ENCODE measurements around the gene DIABLO. TPM values are rescaled to one million over a fixed set of nuclear protein-coding genes. Genes with fewer than 3 reads are reported as not detected.

Gene DIABLO
- polyA plus RNA-seq, 1 of the 3 experiments (the other 2 are of a cell fraction), result 78.9 TPM

DNA sequence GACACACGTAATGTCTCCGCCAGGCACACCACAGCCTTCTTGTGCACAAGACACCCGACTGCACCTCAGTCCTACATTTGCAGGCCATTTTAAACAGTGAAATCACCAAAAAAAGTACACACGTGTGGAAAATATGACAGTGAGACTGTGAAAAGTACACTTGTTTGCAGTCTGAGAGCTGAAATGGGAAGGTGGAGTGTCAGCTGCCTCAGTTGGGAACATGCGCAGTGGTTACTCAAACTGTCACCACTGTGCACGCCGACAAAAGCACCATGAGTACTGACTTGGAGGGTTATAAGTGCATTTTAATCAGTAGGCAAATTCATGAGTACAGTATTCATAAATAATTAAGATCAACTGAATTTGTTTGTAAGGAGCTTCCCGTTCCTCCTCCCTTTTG, 24.7 kb upstream of the DIABLO start:
- no peak for TF ChIP-seq ELF1 (IDR thresholded peaks at IDR 0.05)
- no peak for TF ChIP-seq POLR2AphosphoS5 (IDR thresholded peaks at IDR 0.05; ENCODE audit: low read depth, low read length)
- TF ChIP-seq JUND (IDR thresholded peaks at IDR 0.05), result no peak
- TF ChIP-seq YY1 (IDR thresholded peaks at IDR 0.05; ENCODE audit: low read depth), result no peak
- TF ChIP-seq SIN3A (IDR thresholded peaks at IDR 0.05; ENCODE audit: borderline replicate concordance, low read depth, low read length), result no peak
- TF ChIP-seq, protein P1, sequence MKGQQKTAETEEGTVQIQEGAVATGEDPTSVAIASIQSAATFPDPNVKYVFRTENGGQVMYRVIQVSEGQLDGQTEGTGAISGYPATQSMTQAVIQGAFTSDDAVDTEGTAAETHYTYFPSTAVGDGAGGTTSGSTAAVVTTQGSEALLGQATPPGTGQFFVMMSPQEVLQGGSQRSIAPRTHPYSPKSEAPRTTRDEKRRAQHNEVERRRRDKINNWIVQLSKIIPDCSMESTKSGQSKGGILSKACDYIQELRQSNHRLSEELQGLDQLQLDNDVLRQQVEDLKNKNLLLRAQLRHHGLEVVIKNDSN (IDR thresholded peaks at IDR 0.05; ENCODE audit: borderline replicate concordance, low read depth), result no peak
- TF ChIP-seq, protein P2, sequence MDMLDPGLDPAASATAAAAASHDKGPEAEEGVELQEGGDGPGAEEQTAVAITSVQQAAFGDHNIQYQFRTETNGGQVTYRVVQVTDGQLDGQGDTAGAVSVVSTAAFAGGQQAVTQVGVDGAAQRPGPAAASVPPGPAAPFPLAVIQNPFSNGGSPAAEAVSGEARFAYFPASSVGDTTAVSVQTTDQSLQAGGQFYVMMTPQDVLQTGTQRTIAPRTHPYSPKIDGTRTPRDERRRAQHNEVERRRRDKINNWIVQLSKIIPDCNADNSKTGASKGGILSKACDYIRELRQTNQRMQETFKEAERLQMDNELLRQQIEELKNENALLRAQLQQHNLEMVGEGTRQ (IDR thresholded peaks at IDR 0.05; ENCODE audit: borderline replicate concordance, low read depth, low read length), result no peak
- no peak for TF ChIP-seq GATA2 (CRISPR knock-in tag; IDR thresholded peaks at IDR 0.05)
- TF ChIP-seq, protein P3, sequence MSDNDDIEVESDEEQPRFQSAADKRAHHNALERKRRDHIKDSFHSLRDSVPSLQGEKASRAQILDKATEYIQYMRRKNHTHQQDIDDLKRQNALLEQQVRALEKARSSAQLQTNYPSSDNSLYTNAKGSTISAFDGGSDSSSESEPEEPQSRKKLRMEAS (IDR thresholded peaks at IDR 0.05; ENCODE audit: low read depth), result no peak
- no peak for TF ChIP-seq FOXM1 (IDR thresholded peaks at IDR 0.05; ENCODE audit: low read depth)
- TF ChIP-seq FOSL2 (IDR thresholded peaks at IDR 0.05; ENCODE audit: borderline replicate concordance, low read depth), result no peak
- no peak for TF ChIP-seq TAF1 (IDR thresholded peaks at IDR 0.05; ENCODE audit: borderline replicate concordance, low read depth, low read length)
- no peak for TF ChIP-seq MEF2A (IDR thresholded peaks at IDR 0.05; ENCODE audit: borderline replicate concordance, low read depth)
- no peak for TF ChIP-seq MXI1 (IDR thresholded peaks at IDR 0.05; ENCODE audit: low read depth, low read length)
- no peak for TF ChIP-seq CHD2 (IDR thresholded peaks at IDR 0.05; ENCODE audit: low read length, partially characterized antibody)
- TF ChIP-seq, protein P4, sequence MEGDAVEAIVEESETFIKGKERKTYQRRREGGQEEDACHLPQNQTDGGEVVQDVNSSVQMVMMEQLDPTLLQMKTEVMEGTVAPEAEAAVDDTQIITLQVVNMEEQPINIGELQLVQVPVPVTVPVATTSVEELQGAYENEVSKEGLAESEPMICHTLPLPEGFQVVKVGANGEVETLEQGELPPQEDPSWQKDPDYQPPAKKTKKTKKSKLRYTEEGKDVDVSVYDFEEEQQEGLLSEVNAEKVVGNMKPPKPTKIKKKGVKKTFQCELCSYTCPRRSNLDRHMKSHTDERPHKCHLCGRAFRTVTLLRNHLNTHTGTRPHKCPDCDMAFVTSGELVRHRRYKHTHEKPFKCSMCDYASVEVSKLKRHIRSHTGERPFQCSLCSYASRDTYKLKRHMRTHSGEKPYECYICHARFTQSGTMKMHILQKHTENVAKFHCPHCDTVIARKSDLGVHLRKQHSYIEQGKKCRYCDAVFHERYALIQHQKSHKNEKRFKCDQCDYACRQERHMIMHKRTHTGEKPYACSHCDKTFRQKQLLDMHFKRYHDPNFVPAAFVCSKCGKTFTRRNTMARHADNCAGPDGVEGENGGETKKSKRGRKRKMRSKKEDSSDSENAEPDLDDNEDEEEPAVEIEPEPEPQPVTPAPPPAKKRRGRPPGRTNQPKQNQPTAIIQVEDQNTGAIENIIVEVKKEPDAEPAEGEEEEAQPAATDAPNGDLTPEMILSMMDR (IDR thresholded peaks at IDR 0.05), result no peak
- TF ChIP-seq, protein P5, sequence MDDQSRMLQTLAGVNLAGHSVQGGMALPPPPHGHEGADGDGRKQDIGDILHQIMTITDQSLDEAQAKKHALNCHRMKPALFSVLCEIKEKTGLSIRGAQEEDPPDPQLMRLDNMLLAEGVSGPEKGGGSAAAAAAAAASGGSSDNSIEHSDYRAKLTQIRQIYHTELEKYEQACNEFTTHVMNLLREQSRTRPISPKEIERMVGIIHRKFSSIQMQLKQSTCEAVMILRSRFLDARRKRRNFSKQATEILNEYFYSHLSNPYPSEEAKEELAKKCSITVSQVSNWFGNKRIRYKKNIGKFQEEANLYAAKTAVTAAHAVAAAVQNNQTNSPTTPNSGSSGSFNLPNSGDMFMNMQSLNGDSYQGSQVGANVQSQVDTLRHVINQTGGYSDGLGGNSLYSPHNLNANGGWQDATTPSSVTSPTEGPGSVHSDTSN (IDR thresholded peaks at IDR 0.05), result no peak
- TF ChIP-seq, protein P6, sequence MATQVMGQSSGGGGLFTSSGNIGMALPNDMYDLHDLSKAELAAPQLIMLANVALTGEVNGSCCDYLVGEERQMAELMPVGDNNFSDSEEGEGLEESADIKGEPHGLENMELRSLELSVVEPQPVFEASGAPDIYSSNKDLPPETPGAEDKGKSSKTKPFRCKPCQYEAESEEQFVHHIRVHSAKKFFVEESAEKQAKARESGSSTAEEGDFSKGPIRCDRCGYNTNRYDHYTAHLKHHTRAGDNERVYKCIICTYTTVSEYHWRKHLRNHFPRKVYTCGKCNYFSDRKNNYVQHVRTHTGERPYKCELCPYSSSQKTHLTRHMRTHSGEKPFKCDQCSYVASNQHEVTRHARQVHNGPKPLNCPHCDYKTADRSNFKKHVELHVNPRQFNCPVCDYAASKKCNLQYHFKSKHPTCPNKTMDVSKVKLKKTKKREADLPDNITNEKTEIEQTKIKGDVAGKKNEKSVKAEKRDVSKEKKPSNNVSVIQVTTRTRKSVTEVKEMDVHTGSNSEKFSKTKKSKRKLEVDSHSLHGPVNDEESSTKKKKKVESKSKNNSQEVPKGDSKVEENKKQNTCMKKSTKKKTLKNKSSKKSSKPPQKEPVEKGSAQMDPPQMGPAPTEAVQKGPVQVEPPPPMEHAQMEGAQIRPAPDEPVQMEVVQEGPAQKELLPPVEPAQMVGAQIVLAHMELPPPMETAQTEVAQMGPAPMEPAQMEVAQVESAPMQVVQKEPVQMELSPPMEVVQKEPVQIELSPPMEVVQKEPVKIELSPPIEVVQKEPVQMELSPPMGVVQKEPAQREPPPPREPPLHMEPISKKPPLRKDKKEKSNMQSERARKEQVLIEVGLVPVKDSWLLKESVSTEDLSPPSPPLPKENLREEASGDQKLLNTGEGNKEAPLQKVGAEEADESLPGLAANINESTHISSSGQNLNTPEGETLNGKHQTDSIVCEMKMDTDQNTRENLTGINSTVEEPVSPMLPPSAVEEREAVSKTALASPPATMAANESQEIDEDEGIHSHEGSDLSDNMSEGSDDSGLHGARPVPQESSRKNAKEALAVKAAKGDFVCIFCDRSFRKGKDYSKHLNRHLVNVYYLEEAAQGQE (IDR thresholded peaks at IDR 0.05; ENCODE audit: low read depth, low read length), result no peak
- CTCF ChIA-PET, result no interaction called here

More for the DNA sequence above, 24.7 kb upstream of the DIABLO start:
- Histone ChIP-seq H3K27ac (ENCODE audit: low read depth in 2 of 2, low read length in 1 of 2) (no peak overlapping the region), H3F3A (replicated peaks; ENCODE audit: insufficient read depth) (no peaks in the 10 kb centered on the region), H3K79me2 (ENCODE audit: insufficient read depth) (peaks cover 18% of the 10 kb centered on the region), H3K36me3 (replicated peaks in 1 of 2; ENCODE audit: control insufficient read depth in 1 of 2, insufficient read depth in 2 of 2, low read length in 1 of 2) (peaks cover 4 to 18% of the 10 kb centered on the region in 2 experiments), H3K4me2 (no peak overlapping the region), H3K9me2 (no peaks in the 10 kb centered on the region), H3K4me1 (ENCODE audit: control insufficient read depth in 1 of 2, insufficient read depth in 2 of 2, low read depth in 1 of 2, low read length in 1 of 2) (no peaks in the 10 kb centered on the region), H3K27me3 (ENCODE audit: insufficient read depth) (no peaks in the 10 kb centered on the region), H3K9ac (no peak overlapping the region), H3K4me3 (ENCODE audit: low read depth in 2 of 2, low read length in 1 of 2) (no peak overlapping the region), H4K20me1 (ENCODE audit: insufficient read depth) (no peaks in the 10 kb centered on the region), H2AFZ (ENCODE audit: low read depth) (no peak overlapping the region), H3K9me3 (no peaks in the 10 kb centered on the region)
- WGBS (ENCODE audit: low lambda C conversion rate), result 90% methylated on average over 8 of the region's 8 CpGs
- no peak for DNase-seq
- POLR2A ChIA-PET, result no interaction called here
